Measurements from ENCODE around the gene GFI1.

The GFI1 gene

DNA sequence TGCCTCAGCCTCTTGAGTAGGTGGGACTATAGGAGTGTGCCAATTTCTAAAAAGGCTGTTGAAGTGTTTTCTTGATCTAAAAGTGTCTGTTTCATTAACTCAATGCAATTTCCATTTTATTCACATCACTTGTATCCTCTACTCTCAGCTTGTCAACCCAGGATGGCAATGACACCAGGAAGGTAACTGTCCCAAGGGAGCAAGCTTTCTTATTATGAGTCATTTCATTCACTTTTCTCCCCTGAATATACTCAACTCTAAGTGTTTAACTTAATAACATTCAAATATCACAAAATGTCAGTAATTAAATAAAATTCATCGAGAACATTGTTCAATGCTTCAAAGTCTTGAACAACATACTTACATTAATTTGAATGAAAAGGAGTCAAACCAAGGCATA, 22.9 kb upstream of the GFI1 start:
- Histone ChIP-seq H3K9ac (ENCODE audit: low read length) (no peak overlapping the region), H3K4me3 (ENCODE audit: low read length) (no peak overlapping the region), H3K4me1 (ENCODE audit: low read length) (0 out of 2 replicates have a peak, but pooled peaks cover 5% of the 10 kb centered on the region), H4K20me1 (ENCODE audit: insufficient read depth, low read length) (no peaks in the 10 kb centered on the region), H3K27me3 (ENCODE audit: low read depth, low read length) (no peaks in the 10 kb centered on the region), H3K27ac (ENCODE audit: low read length) (no peak overlapping the region), H3K4me2 (ENCODE audit: low read length) (no peak overlapping the region), H2AFZ (ENCODE audit: low read depth, low read length) (no peak overlapping the region), H3K36me3 (replicated peaks; ENCODE audit: low read depth, low read length) (no peaks in the 10 kb centered on the region), H3K79me2 (ENCODE audit: low read length) (no peaks in the 10 kb centered on the region), H3K9me3 (ENCODE audit: insufficient read depth, low read length) (no peaks in the 10 kb centered on the region)
- TF ChIP-seq CTCF (IDR thresholded peaks at IDR 0.05; ENCODE audit: low read depth, low read length) (no peak), EZH2phosphoT487 (IDR thresholded peaks at IDR 0.05; ENCODE audit: low read depth) (no peak)

DNA sequence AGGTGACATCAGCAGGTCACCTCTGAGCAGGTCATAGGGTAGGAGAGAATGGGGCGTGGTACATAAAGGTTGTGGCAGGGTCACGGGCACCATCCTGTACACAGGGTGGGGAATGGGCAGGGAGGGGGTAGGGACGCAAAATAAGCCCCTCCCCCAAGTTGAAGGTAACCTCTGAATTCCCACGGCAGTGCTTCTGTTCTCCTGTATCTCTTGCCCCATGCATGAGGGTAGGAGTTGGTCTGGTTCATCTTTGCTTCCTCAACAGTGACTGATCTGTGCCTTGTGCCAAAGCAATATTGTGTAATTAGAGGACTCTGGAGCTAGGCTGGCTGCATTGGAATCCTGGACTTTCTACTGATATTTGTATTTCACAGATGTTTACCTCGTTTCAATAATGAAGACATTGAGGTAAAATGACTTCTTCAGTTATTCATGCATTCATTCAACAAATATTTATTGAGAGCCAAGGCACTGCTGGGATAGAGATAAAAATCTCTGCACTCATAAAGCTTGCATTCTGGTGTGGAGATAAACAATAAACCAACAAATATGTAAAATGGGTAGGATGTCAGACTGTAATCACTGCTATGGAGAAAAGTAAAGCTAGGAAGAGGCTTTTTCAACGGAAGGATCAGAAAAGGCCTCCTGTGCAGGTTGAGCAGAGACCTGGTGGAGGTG, 18.4 kb upstream of the GFI1 start:
- TF ChIP-seq CTCF (IDR thresholded peaks at IDR 0.05; ENCODE audit: low read depth, low read length) = no peak
- TF ChIP-seq EZH2phosphoT487 (IDR thresholded peaks at IDR 0.05; ENCODE audit: low read depth) = no peak
- Histone ChIP-seq H3K27me3 (ENCODE audit: low read depth, low read length) (no peaks in the 10 kb centered on the region), H2AFZ (ENCODE audit: low read depth, low read length) (no peak overlapping the region), H3K79me2 (ENCODE audit: low read length) (no peaks in the 10 kb centered on the region), H3K36me3 (replicated peaks; ENCODE audit: low read depth, low read length) (no peaks in the 10 kb centered on the region), H3K27ac (ENCODE audit: low read length) (no peak overlapping the region), H3K9me3 (ENCODE audit: insufficient read depth, low read length) (no peaks in the 10 kb centered on the region), H3K9ac (ENCODE audit: low read length) (no peak overlapping the region), H3K4me1 (ENCODE audit: low read length) (peaks cover 12% of the 10 kb centered on the region; the same call in 1 of the 2 replicates), H4K20me1 (ENCODE audit: insufficient read depth, low read length) (no peaks in the 10 kb centered on the region), H3K4me3 (ENCODE audit: low read length) (no peak overlapping the region), H3K4me2 (ENCODE audit: low read length) (no peak overlapping the region)

- Histone ChIP-seq H3K27ac (ENCODE audit: low read length) (no peak overlapping the region), H3K27me3 (ENCODE audit: low read depth, low read length) (no peaks in the 10 kb centered on the region), H3K79me2 (ENCODE audit: low read length) (no peaks in the 10 kb centered on the region), H3K36me3 (replicated peaks; ENCODE audit: low read depth, low read length) (no peaks in the 10 kb centered on the region), H3K9me3 (ENCODE audit: insufficient read depth, low read length) (no peaks in the 10 kb centered on the region), H3K4me2 (ENCODE audit: low read length) (no peak overlapping the region), H3K9ac (ENCODE audit: low read length) (no peak overlapping the region), H4K20me1 (ENCODE audit: insufficient read depth, low read length) (no peaks in the 10 kb centered on the region), H3K4me1 (ENCODE audit: low read length) (peaks cover 7% of the 10 kb centered on the region; the same call in 1 of the 2 replicates), H3K4me3 (ENCODE audit: low read length) (no peak overlapping the region), H2AFZ (ENCODE audit: low read depth, low read length) (no peak overlapping the region)
- TF ChIP-seq CTCF (IDR thresholded peaks at IDR 0.05; ENCODE audit: low read depth, low read length) = no peak
- no peak for TF ChIP-seq EZH2phosphoT487 (IDR thresholded peaks at IDR 0.05; ENCODE audit: low read depth)
These were observed 17.7 kb upstream of the GFI1 start for GRCh38 chr1:92504291-92505014.

- TF ChIP-seq EZH2phosphoT487 (IDR thresholded peaks at IDR 0.05; ENCODE audit: low read depth) = no peak
- no peak for TF ChIP-seq CTCF (IDR thresholded peaks at IDR 0.05; ENCODE audit: low read depth, low read length)
- Histone ChIP-seq H3K4me1 (ENCODE audit: low read length) (peaks cover 7% of the 10 kb centered on the region; the same call in 1 of the 2 replicates), H3K9ac (ENCODE audit: low read length) (no peak overlapping the region), H3K4me3 (ENCODE audit: low read length) (no peak overlapping the region), H3K36me3 (replicated peaks; ENCODE audit: low read depth, low read length) (no peaks in the 10 kb centered on the region), H3K4me2 (ENCODE audit: low read length) (no peak overlapping the region), H3K9me3 (ENCODE audit: insufficient read depth, low read length) (no peaks in the 10 kb centered on the region), H2AFZ (ENCODE audit: low read depth, low read length) (no peak overlapping the region), H3K27me3 (ENCODE audit: low read depth, low read length) (no peaks in the 10 kb centered on the region), H3K79me2 (ENCODE audit: low read length) (no peaks in the 10 kb centered on the region), H3K27ac (ENCODE audit: low read length) (no peak overlapping the region), H4K20me1 (ENCODE audit: insufficient read depth, low read length) (no peaks in the 10 kb centered on the region)
These were observed 17.2 kb upstream of the GFI1 start for GRCh38 chr1:92503926-92504285.

Measured in OCI-LY3 (cell line).